Sigmoid colon (tissue), 4 donors: ENCODE data around the gene RAP1A.

Experiments
- CTCF ChIP-seq, 4 experiments: fragments of 450-650 bp in 3 of 4; fragments of 200-600 bp in 1 of 4; IDR thresholded peaks; one replicate each; pipeline ENCODE4 v1.5.1; 2016 to 2019; ENCODE audit warnings: antibody characterized with exemption in 4 of 4, mild to moderate bottlenecking in 3 of 4, moderate library complexity in 2 of 4
- EP300 ChIP-seq, 4 donors: sonication (generic); formaldehyde crosslinking; IDR thresholded peaks; one replicate each; pipeline ENCODE4 v1.6.1; 2017; ENCODE audit warnings: antibody characterized with exemption in 4 of 4
- POLR2A ChIP-seq, 2 donors: fragments of 450-650 bp; IDR thresholded peaks; one replicate each; pipeline ENCODE4 v1.6.1; 2016; ENCODE audit warnings: antibody characterized with exemption in 2 of 2, mild to moderate bottlenecking in 2 of 2, moderate library complexity in 2 of 2
- POLR2AphosphoS5 ChIP-seq, 4 donors: sonication (generic); formaldehyde crosslinking; IDR thresholded peaks; one replicate each; pipeline ENCODE4 v1.6.1; 2017; ENCODE audit warnings: antibody characterized with exemption in 4 of 4

- no peak for TF ChIP-seq CTCF (IDR thresholded peaks at IDR 0.05)
- TF ChIP-seq EP300 (IDR thresholded peaks at IDR 0.05): no peak
- TF ChIP-seq POLR2A (IDR thresholded peaks at IDR 0.05): no peak
- TF ChIP-seq POLR2AphosphoS5 (IDR thresholded peaks at IDR 0.05): peak in 3 of 4 donors; percentile 35 to 76 (median 74)
Measured at GRCh38 chr1:111745675-111746613, 126.4 kb downstream of the RAP1A start.
